Measurements from ENCODE around the gene WDR13.

- no peak for TF ChIP-seq POLR2AphosphoS5 (IDR thresholded peaks at IDR 0.05; ENCODE audit: borderline replicate concordance, low read depth, low read length)
- TF ChIP-seq EZH2 (IDR thresholded peaks at IDR 0.05): no peak
Observed at GRCh38 chrX:48584698-48585097, 12.6 kb upstream of the WDR13 start.
